Activated CD4-positive, alpha-beta T cell treated with anti-CD3 and anti-CD28 coated beads for 24 hours (primary cell): ENCODE data around the gene CARS1.

ENCODE experiments used
- DNase-seq, 2 donors: peaks; one replicate each; pipeline ENCODE4 v3.0.0-alpha.2; 2020; ENCODE audit warnings: low read depth in 2 of 2

Gene CARS1

GRCh38 chr11:2955906-2956476 lies 101.2 kb downstream of the CARS1 start:
- DNase-seq, result no peak

- no peak for DNase-seq
These were observed 103.0 kb downstream of the CARS1 start for GRCh38 chr11:2954263-2954662.

- no peak for DNase-seq
These were observed 104.9 kb downstream of the CARS1 start for GRCh38 chr11:2952290-2952689.

GRCh38 chr11:2951231-2952110 lies 105.8 kb downstream of the CARS1 start:
- DNase-seq, result no peak
